Measurements from ENCODE around the gene RNF157.

DNA sequence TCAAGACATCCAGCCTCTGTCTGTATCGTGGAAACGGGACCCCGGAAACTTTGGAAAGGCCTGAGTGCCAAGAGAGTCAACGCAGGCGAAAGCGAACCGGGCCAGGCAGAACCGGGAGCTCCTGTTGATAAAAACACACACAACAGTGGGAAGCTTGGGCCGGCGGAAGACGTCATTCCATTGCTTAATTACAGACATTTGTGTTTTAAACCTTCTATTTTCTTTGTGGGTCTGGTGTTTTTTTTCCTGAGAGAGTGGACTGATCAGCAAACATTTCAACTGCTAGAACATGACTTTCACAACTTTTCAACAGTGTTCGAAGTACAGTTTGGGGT, 878 bp upstream of the RNF157 start:
- TF ChIP-seq POLR2AphosphoS5 (IDR thresholded peaks at IDR 0.05; ENCODE audit: low read depth, low read length) (no peak), POLR2A (IDR thresholded peaks at IDR 0.05; ENCODE audit: low read depth, low read length) (no peak), TAF1 (IDR thresholded peaks at IDR 0.05; ENCODE audit: borderline replicate concordance, low read depth, low read length) (no peak)
